Measurements from ENCODE around the gene HAVCR1. TPM values are rescaled to one million over a fixed set of nuclear protein-coding genes. Genes with fewer than 3 reads are reported as not detected.

HAVCR1 gene
- total and polyA plus RNA-seq, 2 experiments from 2014 or later, result not detected

GRCh38 chr5:157020511-157021222, 38.2 kb downstream of the HAVCR1 start:
- no peak overlapping the region for H3K27ac Mint-ChIP-seq
- no peak overlapping the region for H3K4me3 ChIP-seq
- peak overlapping the region; percentile 86; the same call in 1 of the 2 replicates for H2AFZ ChIP-seq
- H3K4me2 ChIP-seq, result no peak overlapping the region
- no peaks in the 10 kb centered on the region for H3K4me1 Mint-ChIP-seq
- peaks cover 10% of the 10 kb centered on the region; the same call in 2 of the 3 replicates for H3K36me3 Mint-ChIP-seq (ENCODE audit: low read depth)
- no peaks in the 10 kb centered on the region for H3K27me3 ChIP-seq (ENCODE audit: insufficient read depth)
- no peaks in the 10 kb centered on the region for H3F3A ChIP-seq (replicated peaks; ENCODE audit: low read depth)
- DNase-seq (ENCODE audit: low spot score) (no peak), ATAC-seq (no peak)
- no peaks in the 10 kb centered on the region for H3K79me2 ChIP-seq (replicated peaks; ENCODE audit: insufficient read depth)
- H4K20me1 ChIP-seq (replicated peaks; ENCODE audit: insufficient read depth), result no peaks in the 10 kb centered on the region
- TF ChIP-seq ZNF331 (CRISPR knock-in tag; IDR thresholded peaks at IDR 0.05; ENCODE audit: low read depth) (no peak), ZNF462 (CRISPR knock-in tag; IDR thresholded peaks at IDR 0.05) (no peak), STAT1 (IDR thresholded peaks at IDR 0.05; ENCODE audit: unreplicated experiment) (no peak), ZNF114 (CRISPR knock-in tag; IDR thresholded peaks at IDR 0.05) (no peak), CREB1 (CRISPR knock-in tag; IDR thresholded peaks at IDR 0.05; ENCODE audit: low read depth) (no peak)
- TF ChIP-seq, protein P1, sequence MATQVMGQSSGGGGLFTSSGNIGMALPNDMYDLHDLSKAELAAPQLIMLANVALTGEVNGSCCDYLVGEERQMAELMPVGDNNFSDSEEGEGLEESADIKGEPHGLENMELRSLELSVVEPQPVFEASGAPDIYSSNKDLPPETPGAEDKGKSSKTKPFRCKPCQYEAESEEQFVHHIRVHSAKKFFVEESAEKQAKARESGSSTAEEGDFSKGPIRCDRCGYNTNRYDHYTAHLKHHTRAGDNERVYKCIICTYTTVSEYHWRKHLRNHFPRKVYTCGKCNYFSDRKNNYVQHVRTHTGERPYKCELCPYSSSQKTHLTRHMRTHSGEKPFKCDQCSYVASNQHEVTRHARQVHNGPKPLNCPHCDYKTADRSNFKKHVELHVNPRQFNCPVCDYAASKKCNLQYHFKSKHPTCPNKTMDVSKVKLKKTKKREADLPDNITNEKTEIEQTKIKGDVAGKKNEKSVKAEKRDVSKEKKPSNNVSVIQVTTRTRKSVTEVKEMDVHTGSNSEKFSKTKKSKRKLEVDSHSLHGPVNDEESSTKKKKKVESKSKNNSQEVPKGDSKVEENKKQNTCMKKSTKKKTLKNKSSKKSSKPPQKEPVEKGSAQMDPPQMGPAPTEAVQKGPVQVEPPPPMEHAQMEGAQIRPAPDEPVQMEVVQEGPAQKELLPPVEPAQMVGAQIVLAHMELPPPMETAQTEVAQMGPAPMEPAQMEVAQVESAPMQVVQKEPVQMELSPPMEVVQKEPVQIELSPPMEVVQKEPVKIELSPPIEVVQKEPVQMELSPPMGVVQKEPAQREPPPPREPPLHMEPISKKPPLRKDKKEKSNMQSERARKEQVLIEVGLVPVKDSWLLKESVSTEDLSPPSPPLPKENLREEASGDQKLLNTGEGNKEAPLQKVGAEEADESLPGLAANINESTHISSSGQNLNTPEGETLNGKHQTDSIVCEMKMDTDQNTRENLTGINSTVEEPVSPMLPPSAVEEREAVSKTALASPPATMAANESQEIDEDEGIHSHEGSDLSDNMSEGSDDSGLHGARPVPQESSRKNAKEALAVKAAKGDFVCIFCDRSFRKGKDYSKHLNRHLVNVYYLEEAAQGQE (IDR thresholded peaks at IDR 0.05; ENCODE audit: unreplicated experiment), result no peak
- no peaks in the 10 kb centered on the region for H3K4me1 ChIP-seq (ENCODE audit: insufficient read depth)
- peaks cover 24% of the 10 kb centered on the region; the same call in 2 of the 3 replicates for H3K9me3 Mint-ChIP-seq
- H3K27ac ChIP-seq (ENCODE audit: low read depth), result no peak overlapping the region
- H3K9me2 ChIP-seq (ENCODE audit: insufficient read depth), result no peaks in the 10 kb centered on the region
- no peak overlapping the region for H3K4me3 Mint-ChIP-seq
- H3K36me3 ChIP-seq (ENCODE audit: insufficient read depth), result peaks cover 10% of the 10 kb centered on the region; the same call in 1 of the 2 replicates
- no peaks in the 10 kb centered on the region for H3K27me3 Mint-ChIP-seq (ENCODE audit: insufficient read depth, low read depth, poor library complexity)
